HG02938 (cell line): Measurements from ENCODE around the gene RAB36.

Source experiments
- ATAC-seq: cut with Tn5 transposase; IDR thresholded peaks from one replicate; pipeline ENCODE4 v1.9.1; 2021; ENCODE audit warnings: mild to moderate bottlenecking, moderate library complexity; ENCODE audit not compliant: unreplicated experiment

RAB36 gene

GRCh38 chr22:23204125-23204488 lies 58.8 kb downstream of the RAB36 start:
- ATAC-seq = no peak

GRCh38 chr22:23204541-23205157 lies 59.4 kb downstream of the RAB36 start:
- ATAC-seq = no peak

- no peak for ATAC-seq
Measured at GRCh38 chr22:23205339-23206049, 60.2 kb downstream of the RAB36 start.

- ATAC-seq = no peak
Measured at GRCh38 chr22:23206915-23207314, 61.6 kb downstream of the RAB36 start.

GRCh38 chr22:23207729-23208393 lies 62.6 kb downstream of the RAB36 start:
- ATAC-seq = no peak

GRCh38 chr22:23210428-23211170 lies 65.3 kb downstream of the RAB36 start:
- ATAC-seq = no peak

GRCh38 chr22:23211622-23212021 lies 66.3 kb downstream of the RAB36 start:
- no peak for ATAC-seq

- no peak for ATAC-seq
Measured at GRCh38 chr22:23212061-23213021, 67.1 kb downstream of the RAB36 start.

- ATAC-seq = no peak
Measured at GRCh38 chr22:23213022-23213555, 67.8 kb downstream of the RAB36 start.

GRCh38 chr22:23213581-23214334 lies 68.5 kb downstream of the RAB36 start:
- ATAC-seq = no peak
